Measurements from ENCODE around the gene STK4.
"Not testable (repeated sequence)": the region's sequence is repeated elsewhere in the genome, so short reads cannot be mapped to it uniquely, and the experiment has no call there.

Gene STK4

GRCh38 chr20:44990425-44990824, 24.1 kb downstream of the STK4 start:
- DNase-seq: no peak

GRCh38 chr20:44990957-44991356, 24.6 kb downstream of the STK4 start:
- no peak for DNase-seq

- no peak for DNase-seq
These were observed 27.0 kb downstream of the STK4 start for GRCh38 chr20:44993343-44993742.

- no peak for DNase-seq
These were observed 30.9 kb downstream of the STK4 start for GRCh38 chr20:44997171-44997570.

- DNase-seq: no peak
These were observed 31.4 kb downstream of the STK4 start for GRCh38 chr20:44997668-44998067.

- no peak for DNase-seq
These were observed 42.3 kb downstream of the STK4 start for GRCh38 chr20:45008521-45009049.

- DNase-seq: no peak
These were observed 44.1 kb downstream of the STK4 start for GRCh38 chr20:45010399-45010828.

GRCh38 chr20:45011108-45011526, 44.8 kb downstream of the STK4 start:
- DNase-seq: peak; percentile 21

- no peak for DNase-seq
These were observed 46.5 kb downstream of the STK4 start for GRCh38 chr20:45012682-45013302.

- DNase-seq: not testable (repeated sequence)
These were observed 47.8 kb downstream of the STK4 start for GRCh38 chr20:45014131-45014530.

- DNase-seq: no peak
These were observed 48.5 kb downstream of the STK4 start for GRCh38 chr20:45014671-45015415.

GRCh38 chr20:45016089-45016671, 49.9 kb downstream of the STK4 start:
- DNase-seq: no peak

- DNase-seq: no peak
These were observed 51.0 kb downstream of the STK4 start for GRCh38 chr20:45017281-45017680.

- no peak for DNase-seq
These were observed 51.5 kb downstream of the STK4 start for GRCh38 chr20:45017857-45018256.

GRCh38 chr20:45019027-45019761, 52.9 kb downstream of the STK4 start:
- DNase-seq: no peak

GRCh38 chr20:45019762-45020123, 53.4 kb downstream of the STK4 start:
- DNase-seq: no peak

GRCh38 chr20:45020236-45020886, 54.0 kb downstream of the STK4 start:
- DNase-seq: no peak

GRCh38 chr20:45021631-45022030, 55.3 kb downstream of the STK4 start:
- DNase-seq: no peak

GRCh38 chr20:45023140-45023539, 56.8 kb downstream of the STK4 start:
- not testable (repeated sequence) for DNase-seq

GRCh38 chr20:45028424-45029136, 62.3 kb downstream of the STK4 start:
- no peak for DNase-seq

- DNase-seq: no peak
These were observed 63.6 kb downstream of the STK4 start for GRCh38 chr20:45029884-45030283.

- DNase-seq: no peak
These were observed 66.0 kb downstream of the STK4 start for GRCh38 chr20:45032276-45032675.

Measured in NCI-H2081 treated with DMSO at 0.1 percent for 48 hours (cell line).